Effector memory CD4-positive, alpha-beta T cell (primary cell): ENCODE data around the gene MOGAT1.
"Not testable (repeated sequence)": the region's sequence is repeated elsewhere in the genome, so short reads cannot be mapped to it uniquely, and the experiment has no call there.

ENCODE experiments used
- DNase-seq, 3 donors: peaks; one replicate each; pipeline ENCODE4 v3.0.0-alpha.2; 2020
- H3K27ac ChIP-seq: 2 replicates; pipeline ENCODE4 v1.7.0; 2013; ENCODE audit warnings: mild to moderate bottlenecking, low read length, moderate library complexity; ENCODE audit not compliant: insufficient read depth, poor library complexity, severe bottlenecking
- H3K27me3 ChIP-seq: replicated peaks from 2 replicates; pipeline ENCODE4 v1.7.0; 2013; ENCODE audit warnings: mild to moderate bottlenecking, low read length; ENCODE audit not compliant: insufficient read depth, control insufficient read depth, poor library complexity, severe bottlenecking
- H3K36me3 ChIP-seq: 2 replicates; pipeline ENCODE4 v1.7.0; 2013; ENCODE audit warnings: mild to moderate bottlenecking, low read length, moderate library complexity; ENCODE audit not compliant: control insufficient read depth, insufficient read depth
- H3K4me1 ChIP-seq: 2 replicates; pipeline ENCODE4 v1.7.0; 2013; ENCODE audit warnings: low read length, mild to moderate bottlenecking; ENCODE audit not compliant: control insufficient read depth, insufficient read depth, poor library complexity, severe bottlenecking
- H3K4me3 ChIP-seq: 2 replicates; pipeline ENCODE4 v1.7.0; 2013; ENCODE audit warnings: low read length, low read depth, mild to moderate bottlenecking; ENCODE audit not compliant: insufficient read depth, poor library complexity, severe bottlenecking
- H3K9me3 ChIP-seq: 2 replicates; pipeline ENCODE4 v1.7.0; 2013; ENCODE audit warnings: mild to moderate bottlenecking, low read length, moderate library complexity; ENCODE audit not compliant: control insufficient read depth

Gene MOGAT1

DNA sequence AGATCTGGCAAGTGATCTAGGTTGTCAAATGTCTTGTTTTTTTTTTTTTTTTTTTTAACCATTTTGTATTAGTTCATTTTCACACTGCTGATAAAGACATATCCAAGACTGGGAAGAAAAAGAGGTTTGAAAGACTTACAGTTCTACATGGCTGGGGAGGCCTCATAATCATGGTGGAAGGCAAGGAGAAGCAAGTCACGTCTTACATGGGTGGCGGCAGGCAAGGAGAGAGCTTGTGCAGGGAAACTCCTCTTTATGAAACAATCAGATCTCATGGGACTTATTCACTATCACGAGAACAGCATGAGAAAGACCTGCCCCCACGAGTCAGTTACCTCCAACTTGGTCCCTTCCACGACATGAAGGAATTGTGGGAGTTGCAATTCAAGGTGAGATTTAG, 22.0 kb downstream of the MOGAT1 start:
- H3K4me3 ChIP-seq, H3K27ac ChIP-seq, H3K4me1 ChIP-seq, H3K27me3 ChIP-seq, H3K36me3 ChIP-seq, DNase-seq, H3K9me3 ChIP-seq: not testable (repeated sequence)

DNA sequence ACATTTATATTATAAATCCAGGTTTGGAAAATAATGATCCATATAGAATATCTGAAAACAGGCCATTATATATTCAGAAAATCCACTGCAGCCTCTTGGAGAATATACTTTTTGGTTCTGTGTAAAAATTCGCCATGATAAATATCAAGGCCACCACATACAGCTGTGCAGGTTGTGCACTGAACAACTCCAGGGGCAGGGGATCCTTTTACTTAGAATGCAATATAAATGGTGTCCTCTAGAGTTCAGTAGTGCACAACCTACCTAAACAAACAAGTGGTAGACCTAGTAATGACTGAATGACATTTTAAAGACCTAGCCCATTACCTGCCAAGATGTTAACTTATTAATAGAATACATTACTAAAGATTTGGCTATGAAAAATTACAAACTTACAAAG, 22.4 kb downstream of the MOGAT1 start:
- H3K36me3 ChIP-seq, result no peaks in the 10 kb centered on the region
- no peaks in the 10 kb centered on the region for H3K4me1 ChIP-seq
- H3K27ac ChIP-seq, result no peak overlapping the region
- no peak overlapping the region for H3K4me3 ChIP-seq
- H3K9me3 ChIP-seq, result no peaks in the 10 kb centered on the region
- H3K27me3 ChIP-seq, result no peaks in the 10 kb centered on the region
- no peak for DNase-seq

DNA sequence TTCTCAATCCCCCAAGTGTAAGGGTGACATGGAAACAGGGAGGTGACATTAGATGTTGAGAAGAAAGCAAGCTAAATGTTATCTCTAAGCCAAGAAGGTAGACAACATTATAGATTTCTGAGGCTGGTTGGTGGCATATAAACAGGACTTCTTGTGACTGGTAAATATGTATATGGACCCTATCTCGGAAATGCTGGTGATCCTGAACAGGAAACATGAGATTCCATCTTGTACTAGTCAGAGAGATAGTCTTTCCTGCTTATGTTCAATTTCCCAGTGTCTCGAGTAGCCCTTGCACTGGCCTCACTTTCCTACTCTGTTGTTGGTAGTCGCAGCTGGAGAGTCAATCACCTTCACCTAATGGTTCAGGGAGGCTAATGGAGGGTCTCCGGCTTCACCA, 26.8 kb downstream of the MOGAT1 start:
- H3K27me3 ChIP-seq, result peaks cover 4% of the 10 kb centered on the region
- no peak overlapping the region for H3K27ac ChIP-seq
- H3K9me3 ChIP-seq, result no peaks in the 10 kb centered on the region
- DNase-seq, result no peak
- H3K4me3 ChIP-seq, result no peak overlapping the region
- no peaks in the 10 kb centered on the region for H3K36me3 ChIP-seq
- H3K4me1 ChIP-seq, result peaks cover 2% of the 10 kb centered on the region

DNA sequence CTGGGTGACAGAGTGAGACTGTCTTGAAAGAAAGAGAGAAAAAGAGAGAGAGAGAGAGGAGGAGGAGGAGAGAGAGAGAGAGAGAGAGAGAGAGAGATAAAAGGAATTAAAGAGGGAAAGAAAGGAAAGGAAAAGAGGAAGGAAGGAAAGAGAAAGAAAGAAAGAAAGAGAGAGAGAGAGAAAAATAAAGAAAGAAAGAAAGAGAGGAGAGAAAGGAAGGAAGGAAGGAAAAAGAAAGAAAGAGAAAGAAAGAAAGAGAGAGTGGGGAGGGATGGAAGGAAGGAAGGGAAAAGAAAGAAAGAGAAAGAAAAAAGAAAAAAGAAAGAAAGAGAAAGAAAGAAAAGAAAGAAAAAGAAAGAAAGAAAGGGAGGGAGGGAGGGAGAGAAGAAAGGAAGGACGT, 29.8 kb downstream of the MOGAT1 start:
- Histone ChIP-seq H3K4me1 (peaks cover 2% of the 10 kb centered on the region), H3K4me3 (no peak overlapping the region), H3K36me3 (no peaks in the 10 kb centered on the region), H3K27me3 (peaks cover 4% of the 10 kb centered on the region), H3K27ac (no peak overlapping the region), H3K9me3 (no peaks in the 10 kb centered on the region)
- no peak for DNase-seq

DNA sequence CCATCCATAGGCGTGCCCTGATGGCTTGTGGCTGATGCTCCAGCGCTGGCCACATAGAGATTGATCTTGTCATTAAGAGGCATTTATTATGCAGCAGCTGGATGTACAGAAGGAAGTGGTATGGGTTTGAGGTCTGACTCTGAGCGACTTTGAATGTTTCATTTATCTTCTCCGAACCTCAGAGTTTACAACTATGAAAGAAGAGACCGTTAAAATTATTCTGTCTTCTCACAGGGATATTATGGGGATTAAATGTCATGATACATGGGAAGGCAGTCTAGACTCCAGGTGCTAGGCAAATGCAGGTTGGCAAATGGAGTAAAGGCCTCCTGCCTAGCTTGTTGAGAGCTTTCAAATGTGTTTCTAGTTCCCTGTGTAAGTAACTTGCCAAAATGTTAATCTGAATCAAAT, 30.3 kb downstream of the MOGAT1 start:
- Histone ChIP-seq H3K27ac (no peak overlapping the region), H3K4me3 (no peak overlapping the region), H3K9me3 (no peaks in the 10 kb centered on the region), H3K36me3 (no peaks in the 10 kb centered on the region), H3K4me1 (peaks cover 2% of the 10 kb centered on the region), H3K27me3 (peaks cover 4% of the 10 kb centered on the region)
- DNase-seq, result no peak

DNA sequence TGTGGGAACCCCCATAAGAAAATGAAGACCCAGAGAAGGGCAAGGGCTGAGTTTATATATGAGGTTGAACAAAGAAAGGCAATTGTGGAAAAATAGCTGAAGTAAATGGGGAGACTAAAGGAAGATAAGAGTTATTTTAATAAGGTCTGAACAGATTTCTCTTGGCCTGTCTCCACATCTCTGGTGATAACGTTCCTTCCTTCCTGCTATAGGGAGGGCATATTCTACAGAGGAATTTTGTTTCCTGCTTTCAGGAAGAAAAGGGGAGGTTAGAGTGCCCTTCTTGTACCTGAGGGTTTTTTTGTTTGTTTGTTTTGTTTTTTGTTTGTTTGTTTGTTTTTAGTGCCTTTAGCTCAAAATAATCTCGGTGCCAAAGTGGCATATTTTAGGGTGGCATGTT, 31.6 kb downstream of the MOGAT1 start:
- H3K9me3 ChIP-seq, result no peaks in the 10 kb centered on the region
- no peaks in the 10 kb centered on the region for H3K36me3 ChIP-seq
- H3K4me1 ChIP-seq, result peaks cover 2% of the 10 kb centered on the region
- no peak overlapping the region for H3K4me3 ChIP-seq
- peaks cover 4% of the 10 kb centered on the region for H3K27me3 ChIP-seq
- DNase-seq, result no peak
- H3K27ac ChIP-seq, result no peak overlapping the region

DNA sequence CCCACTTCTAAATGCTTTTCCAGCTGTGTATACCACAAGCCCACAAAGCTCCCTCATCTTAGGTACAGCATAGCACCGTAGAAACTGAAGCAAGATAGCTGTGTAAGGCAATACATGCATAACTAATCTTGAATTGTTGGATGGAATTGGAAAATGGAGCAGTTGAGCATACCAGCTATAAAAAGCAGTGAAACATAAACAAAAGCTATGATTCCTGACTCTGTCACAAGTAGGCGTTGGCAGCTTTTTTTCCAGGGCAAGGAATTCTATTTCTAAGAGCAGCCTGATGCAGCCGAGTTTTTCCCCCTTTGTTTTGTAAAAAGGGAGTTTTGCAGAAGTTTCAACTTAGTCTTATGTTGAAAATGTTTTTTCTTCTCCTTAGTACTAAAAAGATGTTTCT, 32.4 kb downstream of the MOGAT1 start:
- Histone ChIP-seq H3K27ac (no peak overlapping the region), H3K27me3 (peaks cover 4% of the 10 kb centered on the region), H3K36me3 (no peaks in the 10 kb centered on the region), H3K9me3 (no peaks in the 10 kb centered on the region), H3K4me1 (peaks cover 2% of the 10 kb centered on the region), H3K4me3 (no peak overlapping the region)
- no peak for DNase-seq

DNA sequence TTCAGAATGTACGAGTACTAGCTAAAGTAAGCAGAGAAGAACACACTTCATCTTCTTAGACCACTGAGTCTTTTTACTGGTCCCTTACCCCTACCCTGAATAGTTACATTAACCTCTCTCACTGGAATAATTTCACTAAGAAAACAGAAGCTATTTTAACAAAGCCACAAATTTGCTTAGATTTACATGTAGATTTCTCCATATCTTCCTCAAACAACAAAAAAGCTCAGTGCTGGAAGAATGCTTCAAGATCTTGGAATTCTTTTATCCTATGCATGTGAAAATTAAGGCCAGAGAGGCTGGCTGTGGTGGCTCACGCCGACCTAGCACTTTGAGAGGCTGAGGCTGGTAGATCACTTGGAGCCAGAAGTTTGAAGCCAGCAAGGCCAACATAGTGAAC, 35.2 kb downstream of the MOGAT1 start:
- no peaks in the 10 kb centered on the region for H3K9me3 ChIP-seq
- H3K27ac ChIP-seq, result no peak overlapping the region
- H3K4me3 ChIP-seq, result no peak overlapping the region
- no peaks in the 10 kb centered on the region for H3K27me3 ChIP-seq
- H3K36me3 ChIP-seq, result no peaks in the 10 kb centered on the region
- no peak for DNase-seq
- H3K4me1 ChIP-seq, result peaks cover 2% of the 10 kb centered on the region

DNA sequence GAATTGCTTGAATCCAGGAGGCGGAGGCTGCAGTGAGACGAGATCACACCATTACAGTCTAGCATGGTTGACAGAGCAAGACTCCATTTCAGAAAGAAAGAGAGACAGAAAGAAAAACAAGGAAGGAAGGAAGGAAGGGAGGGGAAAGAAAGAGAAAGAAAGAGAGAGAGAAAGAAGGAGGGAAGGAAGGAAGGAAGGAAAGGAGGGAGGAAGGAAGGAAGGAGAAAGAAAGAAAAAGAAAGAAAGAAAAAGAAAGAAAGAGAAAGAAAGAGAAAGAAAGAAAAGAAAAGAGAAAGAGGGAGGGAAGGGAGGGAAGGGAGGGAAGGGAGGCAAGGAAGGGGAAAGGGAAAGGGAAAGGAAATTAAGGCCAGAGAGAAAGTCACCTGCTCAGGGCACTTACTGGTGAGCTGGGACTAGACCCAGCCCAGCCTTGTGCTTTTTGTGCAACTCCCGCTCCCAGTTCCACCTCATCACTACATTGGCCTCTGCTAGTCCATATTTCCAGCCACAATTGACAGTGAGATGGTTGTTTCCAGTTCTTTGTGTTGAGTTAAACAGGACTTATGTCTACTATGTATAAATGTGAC, 35.7 kb downstream of the MOGAT1 start:
- Histone ChIP-seq H3K4me3 (no peak overlapping the region), H3K36me3 (no peaks in the 10 kb centered on the region), H3K4me1 (no peaks in the 10 kb centered on the region), H3K9me3 (no peaks in the 10 kb centered on the region), H3K27me3 (no peaks in the 10 kb centered on the region), H3K27ac (no peak overlapping the region)
- no peak for DNase-seq

DNA sequence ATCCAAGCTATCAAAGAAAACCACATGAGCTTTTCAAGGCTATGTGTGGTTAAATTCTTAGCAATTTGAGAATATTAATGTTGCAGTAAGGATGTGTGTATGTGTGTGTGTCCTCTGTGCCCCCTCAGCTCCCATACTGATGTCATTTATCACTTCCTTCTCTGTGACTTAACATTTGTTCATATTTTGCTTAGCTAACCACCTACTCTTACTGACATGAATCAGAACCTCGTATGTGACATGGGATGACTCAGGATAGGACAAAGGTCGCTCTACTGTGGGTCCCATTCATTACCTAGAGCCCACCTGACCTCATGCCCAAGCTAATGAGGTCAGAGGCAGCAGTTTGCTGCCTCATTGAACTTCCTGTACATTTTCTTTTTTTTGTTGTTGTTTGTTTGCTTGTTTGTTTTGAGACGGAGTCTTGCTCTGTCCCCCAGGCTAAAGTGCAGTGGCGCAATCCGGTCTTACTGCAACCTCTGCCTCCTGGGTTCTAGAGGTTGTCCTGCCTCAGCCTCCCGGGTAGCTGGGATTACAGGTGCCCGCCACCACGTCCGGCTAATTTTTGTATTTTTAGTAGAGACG, 36.3 kb downstream of the MOGAT1 start:
- no peak overlapping the region for H3K27ac ChIP-seq
- DNase-seq, result no peak

More for the DNA sequence above, 36.3 kb downstream of the MOGAT1 start:
- Histone ChIP-seq H3K27me3 (no peaks in the 10 kb centered on the region), H3K9me3 (no peaks in the 10 kb centered on the region), H3K4me3 (no peak overlapping the region), H3K4me1 (no peaks in the 10 kb centered on the region), H3K36me3 (no peaks in the 10 kb centered on the region)
